Fibroblast of skin of abdomen (primary cell): ENCODE results near the gene SPTBN1.

ENCODE experiments used
- DNase-seq: peaks from one replicate; pipeline ENCODE4 v3.0.0-alpha.2; 2013

SPTBN1 gene

GRCh38 chr2:54660752-54661151 lies 204.6 kb downstream of the SPTBN1 start:
- DNase-seq, result no peak

- DNase-seq, result no peak
Observed at GRCh38 chr2:54663424-54664030, 207.4 kb downstream of the SPTBN1 start.

GRCh38 chr2:54664238-54664786 lies 208.2 kb downstream of the SPTBN1 start:
- DNase-seq, result no peak

- DNase-seq, result peak; percentile 47
Observed at GRCh38 chr2:54665436-54665856, 209.3 kb downstream of the SPTBN1 start.

- DNase-seq, result peak; percentile 79
Observed at GRCh38 chr2:54666131-54666633, 210.1 kb downstream of the SPTBN1 start.

GRCh38 chr2:54666634-54667265 lies 210.6 kb downstream of the SPTBN1 start:
- peak; percentile 49 for DNase-seq

- DNase-seq, result no peak
Observed at GRCh38 chr2:54667266-54667639, 211.1 kb downstream of the SPTBN1 start.

- no peak for DNase-seq
Observed at GRCh38 chr2:54667726-54668650, 211.9 kb downstream of the SPTBN1 start.

- no peak for DNase-seq
Observed at GRCh38 chr2:54668711-54669110, 212.6 kb downstream of the SPTBN1 start.

- peak; percentile 66 for DNase-seq
Observed at GRCh38 chr2:54669677-54670484, 213.8 kb downstream of the SPTBN1 start.

GRCh38 chr2:54670485-54671009 lies 214.4 kb downstream of the SPTBN1 start:
- DNase-seq, result no peak

GRCh38 chr2:54671010-54671409 lies 214.9 kb downstream of the SPTBN1 start:
- DNase-seq, result no peak

- DNase-seq, result peak; percentile 33
Observed at GRCh38 chr2:54671875-54672589, 215.9 kb downstream of the SPTBN1 start.

- no peak for DNase-seq
Observed at GRCh38 chr2:54672590-54673456, 216.7 kb downstream of the SPTBN1 start.

- peak; percentile 17 for DNase-seq
Observed at GRCh38 chr2:54673501-54673998, 217.4 kb downstream of the SPTBN1 start.

- no peak for DNase-seq
Observed at GRCh38 chr2:54675281-54675680, 219.2 kb downstream of the SPTBN1 start.

- DNase-seq, result no peak
Observed at GRCh38 chr2:54675738-54676137, 219.6 kb downstream of the SPTBN1 start.

- DNase-seq, result peak; percentile 69
Observed at GRCh38 chr2:54676656-54677055, 220.5 kb downstream of the SPTBN1 start.

GRCh38 chr2:54677476-54678265 lies 221.5 kb downstream of the SPTBN1 start:
- no peak for DNase-seq
